NCI-H2171 treated with DMSO at 0.1 percent for 48 hours (cell line): Measurements from ENCODE around the gene RPTN.
"Not testable (repeated sequence)": the region's sequence is repeated elsewhere in the genome, so short reads cannot be mapped to it uniquely, and the experiment has no call there.

Experiments
- DNase-seq: peaks from one replicate; lab custom pipeline; 2025; lab: John Stamatoyannopoulos, UW

The RPTN gene

DNA sequence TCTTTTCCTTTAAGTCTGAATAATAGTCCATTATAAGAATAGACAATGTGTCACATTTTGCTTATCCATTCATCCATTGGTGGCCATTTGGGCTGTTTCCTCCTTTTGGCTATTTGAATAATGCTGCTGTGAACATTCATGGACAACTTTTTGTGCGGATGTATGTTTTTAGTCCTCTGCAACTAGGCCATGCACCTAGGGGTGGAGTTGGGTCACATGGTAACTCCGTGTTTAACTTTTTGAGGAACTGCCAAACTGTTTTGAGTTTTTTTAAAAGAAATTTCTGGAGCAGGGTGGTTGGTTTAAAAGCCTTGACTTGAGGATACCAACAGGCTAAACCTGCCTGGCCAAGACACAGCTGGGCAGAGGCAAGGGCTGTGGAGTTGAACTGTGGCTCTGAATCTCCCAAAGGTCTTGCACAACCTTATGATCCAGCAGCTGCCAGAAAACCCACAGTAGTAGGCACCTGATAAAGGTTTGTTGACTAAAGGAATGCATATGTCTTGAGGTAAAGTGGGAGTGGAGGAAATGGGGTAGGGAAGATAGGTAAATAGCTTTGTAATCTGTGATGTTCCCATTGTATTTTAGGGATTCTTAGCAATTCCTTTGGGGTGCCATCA lies 5.6 kb upstream of the RPTN start:
- DNase-seq = no peak

DNA sequence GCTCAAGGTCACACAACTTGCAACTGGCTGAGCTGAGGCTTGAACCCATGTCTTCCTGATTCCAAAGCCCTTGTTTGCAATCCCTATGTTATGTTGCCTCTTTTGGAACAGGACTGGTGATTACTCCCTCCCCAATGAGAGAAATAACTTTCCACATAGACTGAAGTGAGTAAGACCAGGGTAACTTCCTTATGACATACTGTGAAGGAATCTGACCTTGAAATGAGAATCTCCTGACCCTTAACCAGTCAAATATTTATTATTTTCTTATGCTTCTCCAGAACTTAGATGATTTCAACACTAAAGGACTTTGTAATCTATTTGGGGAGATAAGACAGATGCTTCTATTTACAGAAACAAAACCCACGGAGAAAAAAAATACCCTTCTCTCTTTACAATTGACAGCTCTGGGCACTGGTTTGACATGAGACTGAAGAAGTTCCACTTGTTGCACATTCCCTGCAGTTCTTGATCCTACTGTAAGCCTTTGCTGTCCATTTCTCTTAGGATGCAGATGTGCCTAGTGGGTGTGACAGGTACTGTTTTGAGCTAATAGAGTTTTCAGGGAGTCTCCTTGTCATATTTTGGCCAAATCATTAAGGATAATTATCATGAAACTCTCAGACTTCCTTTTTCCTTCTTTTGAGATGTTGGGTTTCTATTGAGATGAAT lies 3.9 kb upstream of the RPTN start:
- no peak for DNase-seq

DNA sequence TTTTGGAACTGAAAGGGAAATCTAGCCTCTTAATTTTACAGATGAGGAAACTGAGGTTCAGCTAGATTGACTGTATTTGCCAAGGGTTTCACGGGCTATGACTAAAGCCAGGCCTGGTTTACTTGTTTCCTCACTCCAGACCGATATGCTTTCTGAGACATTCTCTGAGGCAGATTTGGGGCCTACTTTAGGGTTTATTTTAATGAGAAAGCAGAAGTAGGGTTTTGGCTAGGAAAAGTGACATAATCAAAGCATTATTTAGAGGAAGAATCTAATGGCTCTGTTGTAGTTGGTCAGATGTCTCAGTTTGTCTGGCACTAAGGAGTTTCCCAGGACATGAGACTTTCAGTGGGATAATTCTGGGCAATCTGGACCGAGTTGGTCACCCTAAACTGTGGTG lies 1.5 kb upstream of the RPTN start:
- DNase-seq = no peak

DNA sequence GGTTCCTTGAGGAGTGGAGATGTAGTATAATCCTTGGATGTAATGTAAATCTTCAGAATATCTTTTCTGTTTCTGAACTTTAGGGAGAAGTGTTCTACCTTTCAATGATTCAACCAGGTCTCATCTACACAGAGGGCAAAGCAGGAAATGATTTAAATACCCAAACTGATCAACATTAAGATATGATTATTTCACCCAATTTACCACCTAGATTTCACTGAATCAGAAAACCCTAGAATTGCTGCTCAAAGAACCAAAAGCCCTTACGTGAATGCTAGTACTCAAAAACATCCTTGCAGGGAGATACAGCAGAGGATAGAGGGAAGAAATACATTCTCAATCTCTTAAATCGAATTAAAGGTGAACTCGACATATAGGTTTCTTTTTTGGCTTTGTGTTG lies 5.0 kb downstream of the RPTN start:
- DNase-seq = no peak

DNA sequence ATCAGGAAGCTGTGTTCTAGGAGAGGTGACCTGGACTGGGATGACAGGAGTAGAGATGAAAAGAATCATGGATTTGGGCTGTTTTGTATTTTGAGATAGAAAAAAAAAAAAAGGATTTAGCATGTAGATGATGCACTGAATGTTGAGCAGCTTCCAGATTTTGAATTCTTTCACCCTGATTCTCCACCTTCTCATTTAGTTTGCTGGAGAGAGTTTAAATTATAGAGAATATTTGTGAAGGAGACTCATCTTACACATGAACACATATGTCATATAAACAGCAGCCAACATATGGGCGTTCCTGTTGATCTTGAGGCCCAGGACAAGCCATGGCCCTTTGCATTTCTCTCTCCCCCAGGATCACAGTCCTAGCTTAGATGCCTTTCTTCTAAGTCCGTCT lies 7.4 kb downstream of the RPTN start:
- DNase-seq = no peak

DNA sequence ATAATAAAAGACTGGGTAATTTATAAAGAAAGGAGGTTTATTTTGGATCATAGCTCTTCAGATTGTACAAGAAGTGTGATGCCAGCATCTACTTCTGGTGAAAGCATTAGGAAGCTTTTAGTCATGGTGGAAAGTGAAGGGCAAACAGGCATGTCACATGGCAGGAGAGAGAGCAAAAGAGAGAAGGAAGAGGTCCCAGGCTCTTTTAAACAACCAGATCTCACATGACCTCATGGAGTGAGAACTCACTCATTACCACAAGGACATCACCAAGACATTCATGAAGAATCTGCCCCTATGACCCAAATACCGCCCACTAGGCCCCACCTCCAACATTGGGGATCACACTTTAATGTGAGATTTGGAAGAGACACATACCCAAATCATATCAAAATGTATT lies 10.0 kb downstream of the RPTN start:
- no peak for DNase-seq

DNA sequence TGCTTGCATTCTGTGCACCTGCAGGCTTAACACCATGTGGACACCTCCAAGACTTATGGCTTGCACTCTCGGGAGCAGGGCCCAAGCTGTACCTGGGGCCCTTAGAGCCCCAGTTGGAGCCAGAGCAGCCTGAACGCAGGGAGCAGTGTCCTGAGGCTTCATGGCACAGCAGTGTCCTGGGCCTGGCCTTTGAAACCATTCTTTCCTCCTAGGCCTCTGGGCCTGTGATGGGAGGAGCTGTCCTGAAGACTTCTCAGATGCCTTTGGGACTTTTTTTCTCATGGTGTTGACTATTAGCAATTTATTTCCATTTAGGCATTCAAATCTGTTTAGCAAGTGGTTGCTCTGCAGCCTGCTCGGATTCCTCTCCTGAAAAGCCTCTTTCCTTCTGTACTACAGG lies 11.0 kb downstream of the RPTN start:
- no peak for DNase-seq

DNA sequence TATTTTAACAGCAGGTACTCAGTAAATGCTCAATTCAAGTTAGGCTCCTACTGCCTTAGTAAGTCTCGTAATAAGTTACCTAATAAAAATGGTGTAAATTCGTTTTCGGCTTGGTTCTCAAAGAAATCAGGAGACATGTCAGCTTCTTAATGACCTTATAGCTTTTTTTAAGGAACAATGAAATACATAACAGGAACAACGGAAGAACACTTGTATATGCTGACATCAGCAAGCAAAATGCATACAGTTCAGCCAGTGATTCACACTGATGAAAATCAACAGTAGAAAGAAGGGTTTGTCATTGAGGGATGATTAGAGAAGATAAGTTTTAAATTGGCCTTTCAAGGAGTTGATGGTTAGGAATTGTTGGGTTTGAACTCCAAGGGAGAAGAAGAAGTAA lies 13.3 kb downstream of the RPTN start:
- no peak for DNase-seq

DNA sequence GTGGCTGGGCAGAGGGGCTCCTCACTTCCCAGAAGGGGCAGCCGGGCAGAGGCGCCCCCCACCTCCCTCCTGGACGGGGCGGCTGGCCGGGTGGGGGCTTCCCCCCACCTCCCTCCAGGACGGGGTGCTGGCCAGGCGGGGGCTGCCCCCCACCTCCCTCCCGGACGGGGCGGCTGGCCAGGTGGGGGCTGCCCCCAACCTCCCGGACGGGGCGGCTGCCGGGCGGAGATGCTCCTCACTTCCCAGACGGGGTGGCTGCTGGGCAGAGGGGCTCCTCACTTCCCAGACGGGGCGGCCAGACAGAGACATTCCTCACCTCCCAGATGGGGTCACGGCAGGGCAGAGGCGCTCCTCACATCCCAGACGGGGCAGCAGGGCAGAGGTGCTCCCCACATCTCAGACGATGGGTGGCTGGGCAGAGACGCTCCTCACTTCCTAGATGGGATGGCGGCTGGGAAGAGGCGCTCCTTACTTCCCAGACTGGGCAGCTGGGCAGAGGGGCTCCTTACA lies 14.3 kb downstream of the RPTN start:
- not testable (repeated sequence) for DNase-seq

DNA sequence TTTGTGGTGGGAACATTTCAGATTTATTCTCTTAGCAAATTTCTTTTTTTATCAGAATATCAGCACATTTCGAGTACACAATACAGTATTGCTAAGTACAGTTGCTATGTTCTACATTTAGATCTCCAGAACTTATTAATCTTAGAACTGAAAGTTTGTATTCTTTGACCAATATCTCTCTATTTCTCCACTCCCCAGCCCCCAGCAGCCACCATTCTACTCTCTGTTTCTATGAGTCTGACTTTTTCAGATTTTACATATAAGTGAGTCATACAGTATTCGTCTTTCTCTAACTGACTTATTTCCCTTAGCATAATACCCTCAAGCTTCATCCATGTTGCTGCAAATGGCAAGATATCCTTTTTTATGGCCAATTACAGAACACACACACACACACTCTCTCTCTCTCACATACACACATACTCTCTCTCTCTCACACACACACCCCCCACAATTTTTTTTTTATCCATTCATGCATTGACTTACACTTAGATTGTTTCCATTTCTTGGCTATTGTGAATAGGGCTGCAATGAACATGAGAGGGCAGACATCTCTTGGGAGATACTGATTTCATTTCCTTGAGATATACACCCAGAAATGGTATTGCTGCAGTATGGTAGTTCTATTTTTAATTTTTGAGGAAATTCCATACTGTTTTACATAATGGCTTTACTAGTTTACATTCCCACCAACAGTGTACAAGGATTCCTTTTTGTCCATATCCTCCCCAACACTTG lies 15.7 kb downstream of the RPTN start:
- DNase-seq = no peak

DNA sequence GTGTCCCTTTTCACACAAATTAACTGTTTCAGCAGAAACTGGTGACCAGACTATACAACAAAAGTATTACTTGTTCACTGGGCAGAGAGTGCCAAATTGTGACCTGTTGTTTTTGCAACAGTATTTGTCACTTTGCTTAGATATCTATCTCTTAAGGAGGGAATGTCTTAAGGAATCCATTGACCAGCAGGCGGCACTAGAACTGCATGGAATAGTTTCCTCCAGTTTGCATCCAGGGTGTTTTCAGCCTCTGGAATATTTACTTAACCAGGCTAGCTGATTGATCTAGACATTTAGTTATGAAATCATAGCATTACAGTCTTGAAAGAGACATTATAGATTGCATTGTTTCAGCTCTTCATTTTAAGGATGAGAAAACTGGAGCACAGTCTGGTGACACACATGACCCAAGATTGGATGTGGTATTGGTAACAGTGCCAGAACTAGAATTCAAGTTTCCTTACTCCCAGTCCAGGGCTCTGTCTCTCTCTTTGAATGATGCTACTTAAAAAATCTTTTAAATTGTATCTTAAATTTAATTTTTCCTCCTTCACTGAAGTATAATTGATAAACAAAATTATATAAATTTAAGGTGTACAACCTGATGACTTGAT lies 16.9 kb downstream of the RPTN start:
- peak; percentile 51 for DNase-seq

DNA sequence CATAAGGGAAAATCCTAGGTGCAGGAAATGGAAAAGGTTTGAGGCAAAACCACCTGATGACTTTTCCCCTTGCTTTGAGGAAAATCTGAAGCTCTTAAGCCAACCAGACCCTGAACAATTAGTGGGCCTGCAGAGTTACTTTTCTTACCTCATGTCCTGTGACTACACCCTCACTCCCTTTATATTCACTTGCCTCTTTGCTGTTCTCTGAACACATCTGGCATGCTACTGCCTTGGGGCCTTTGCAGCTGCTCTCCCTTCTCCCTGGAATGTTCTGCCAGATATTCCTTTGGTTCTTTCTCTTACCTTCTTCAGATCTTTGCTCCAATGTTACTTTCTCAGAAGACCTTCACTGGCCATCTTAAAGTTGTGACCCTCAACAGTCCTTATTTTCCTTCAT lies 21.8 kb downstream of the RPTN start:
- no peak for DNase-seq

DNA sequence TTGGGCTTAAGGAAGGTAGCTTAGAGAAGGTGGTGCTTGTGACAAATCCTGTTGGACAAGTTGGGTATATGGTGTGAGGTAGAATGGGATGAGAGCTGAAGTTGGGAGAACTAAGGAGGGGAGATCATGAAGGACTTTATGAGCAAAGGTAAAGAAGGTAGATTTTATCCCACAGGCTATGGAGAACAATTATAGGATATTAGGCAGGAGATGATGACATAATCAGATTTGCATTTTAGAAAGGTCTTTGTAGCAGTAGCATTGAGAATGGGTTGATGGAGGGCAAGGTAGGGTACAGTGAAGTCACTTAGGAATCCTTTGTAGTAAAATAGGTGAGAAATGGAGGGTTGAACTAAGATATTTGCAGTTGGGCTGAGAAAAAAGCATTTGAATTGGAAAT lies 28.8 kb downstream of the RPTN start:
- DNase-seq = no peak

DNA sequence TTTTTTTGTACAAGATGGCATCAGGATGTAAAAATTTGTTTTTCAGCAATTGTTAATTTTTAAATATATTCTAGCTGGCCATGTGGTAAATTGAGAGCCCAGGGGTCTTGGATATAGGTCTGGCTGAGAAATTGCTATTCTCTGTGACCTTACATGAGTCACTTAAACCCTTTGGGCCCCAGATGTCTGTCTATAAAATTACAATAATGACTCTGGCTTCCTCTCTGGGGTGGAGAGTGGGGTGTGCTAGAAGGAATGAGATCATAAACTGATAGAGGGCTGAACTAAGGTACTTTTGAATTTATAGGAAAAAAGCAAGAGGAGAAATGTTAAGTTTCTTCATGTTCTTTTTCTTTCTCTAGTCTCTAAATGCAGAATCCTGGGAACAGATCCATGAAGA lies 31.4 kb downstream of the RPTN start:
- no peak for DNase-seq

DNA sequence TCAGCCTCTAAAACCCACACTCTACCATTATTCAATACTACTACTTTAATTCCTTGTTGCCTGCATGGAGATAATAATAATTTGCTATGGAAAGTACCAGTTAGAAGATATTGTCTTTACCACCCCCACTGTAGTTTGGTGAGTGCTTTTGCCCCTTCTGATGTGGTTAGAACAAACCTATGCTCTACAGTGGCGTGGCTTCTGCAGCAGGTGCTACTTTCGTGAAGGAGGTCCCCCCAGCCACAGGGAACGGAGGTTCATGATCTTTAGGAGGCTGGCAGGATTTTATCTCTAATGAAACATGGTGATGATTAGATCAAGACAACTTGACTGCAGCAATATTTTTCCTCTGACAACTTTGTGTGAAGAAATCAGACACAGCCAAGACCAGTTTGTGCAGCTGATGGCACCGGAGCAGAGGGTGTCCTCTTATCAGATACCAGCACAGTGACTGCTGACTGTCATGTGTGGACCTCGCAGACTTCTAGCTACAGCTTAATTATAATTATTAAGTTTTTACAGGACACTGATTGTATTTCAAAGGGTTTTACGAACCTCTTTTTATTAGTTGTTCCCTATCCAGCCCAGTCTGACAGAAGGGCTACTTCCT lies 33.1 kb downstream of the RPTN start:
- DNase-seq = no peak

DNA sequence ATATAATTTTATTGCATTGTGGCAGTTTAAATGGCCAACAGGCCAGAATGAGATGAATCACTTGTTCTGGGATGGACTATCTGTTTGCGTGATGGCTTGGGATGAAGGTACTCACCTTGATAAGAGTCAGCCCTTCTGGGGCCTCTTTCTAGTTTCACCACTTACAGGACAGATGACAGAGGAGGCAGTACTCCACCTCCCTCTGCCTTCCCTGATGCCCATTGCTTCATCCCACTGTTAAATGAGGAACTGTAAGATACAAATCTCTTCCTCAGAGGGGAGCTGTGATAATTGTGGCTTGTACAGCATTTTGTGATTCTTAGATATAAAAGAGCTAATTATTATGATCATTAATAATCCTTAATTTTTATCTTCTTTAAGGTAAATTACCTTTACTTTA lies 40.1 kb downstream of the RPTN start:
- no peak for DNase-seq

DNA sequence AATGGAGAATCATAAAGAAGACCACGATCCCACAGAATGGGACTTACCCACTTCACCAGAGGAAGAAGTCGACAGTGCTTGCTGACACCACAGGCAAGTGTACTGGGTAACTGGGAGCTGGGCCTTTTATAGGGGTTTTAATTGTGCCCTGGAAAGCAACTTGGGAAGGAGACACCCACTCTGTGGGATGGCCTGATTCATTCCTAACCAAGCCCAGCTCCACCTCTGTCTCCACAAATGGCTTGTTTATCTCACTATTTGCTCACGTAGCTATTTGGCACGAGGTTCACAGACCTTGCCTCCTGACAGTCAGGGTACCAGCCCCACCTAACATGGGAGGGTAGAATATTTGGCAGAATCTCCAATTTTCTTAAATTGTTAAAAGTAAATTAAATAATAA lies 43.7 kb downstream of the RPTN start, which contains the start of gene TCHH:
TSS of gene TCHH (minus strand) at position 101 of the 400 bp plus-strand sequence. CDS start 1,364 bp downstream, outside the sequence.
- no peak for DNase-seq

DNA sequence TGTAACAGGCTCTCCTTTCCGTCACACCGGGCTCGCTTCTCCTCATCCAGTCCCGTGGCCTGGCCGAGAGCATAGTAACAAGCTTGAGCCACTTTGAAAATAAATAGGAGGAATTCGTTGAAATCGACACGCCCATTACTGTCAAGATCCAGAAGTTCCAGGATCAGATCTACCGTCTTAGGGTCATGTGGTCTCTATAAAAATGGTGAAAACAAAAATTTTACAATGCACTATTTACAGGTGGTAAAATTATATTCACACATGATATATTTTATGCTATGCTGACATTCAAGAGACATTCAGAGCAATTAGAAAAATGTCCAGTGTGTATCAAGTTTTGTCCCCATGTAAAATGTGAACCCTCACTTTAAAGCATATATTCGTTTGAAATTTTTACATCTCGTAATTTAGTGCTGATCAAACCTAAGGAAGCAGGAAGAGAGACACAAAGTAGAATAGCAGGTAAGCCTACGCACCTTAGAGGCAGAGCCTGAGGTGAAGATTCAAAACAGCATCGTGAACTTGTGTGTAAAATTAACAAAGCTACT lies 46.1 kb downstream of the RPTN start:
- DNase-seq = no peak

DNA sequence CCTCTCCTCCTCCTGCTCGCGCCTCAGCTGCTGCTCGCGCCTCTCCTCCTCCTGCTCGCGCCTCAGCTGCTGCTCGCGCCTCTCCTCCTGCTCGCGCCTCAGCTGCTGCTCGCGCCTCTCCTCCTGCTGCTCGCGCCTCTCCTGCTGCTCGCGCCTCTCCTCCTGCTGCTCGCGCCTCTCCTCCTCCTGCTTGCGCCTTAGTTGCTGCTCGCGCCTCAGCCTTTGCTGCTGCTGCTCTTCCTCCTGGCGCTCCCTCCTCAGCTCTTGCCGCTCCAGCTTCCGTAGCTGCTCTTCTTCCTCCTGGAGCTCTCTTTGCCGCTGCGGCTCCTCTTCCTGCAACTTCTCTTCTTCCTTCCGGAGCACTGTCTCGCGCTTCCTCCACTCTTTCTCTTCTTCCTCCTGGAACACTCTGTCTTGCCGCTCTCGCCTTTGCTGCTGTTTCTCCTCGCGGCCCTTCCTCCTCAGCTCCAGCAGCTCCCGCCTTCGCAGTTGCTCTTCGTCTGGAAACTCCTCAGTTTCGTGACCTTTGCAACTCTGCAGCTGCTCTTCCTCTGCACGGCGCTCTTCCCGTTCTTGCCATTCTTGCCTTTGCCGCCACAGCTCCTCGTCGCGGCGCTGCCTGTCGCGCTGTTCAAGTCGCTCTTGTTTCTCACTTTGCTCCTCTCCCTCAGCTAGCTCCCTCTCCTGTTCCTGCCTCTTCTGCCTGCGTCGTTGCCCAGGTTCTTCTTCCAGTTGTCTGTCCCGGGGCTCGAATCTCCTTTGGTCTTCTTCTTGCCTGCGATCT lies 46.7 kb downstream of the RPTN start:
- peak; percentile 68 for DNase-seq

DNA sequence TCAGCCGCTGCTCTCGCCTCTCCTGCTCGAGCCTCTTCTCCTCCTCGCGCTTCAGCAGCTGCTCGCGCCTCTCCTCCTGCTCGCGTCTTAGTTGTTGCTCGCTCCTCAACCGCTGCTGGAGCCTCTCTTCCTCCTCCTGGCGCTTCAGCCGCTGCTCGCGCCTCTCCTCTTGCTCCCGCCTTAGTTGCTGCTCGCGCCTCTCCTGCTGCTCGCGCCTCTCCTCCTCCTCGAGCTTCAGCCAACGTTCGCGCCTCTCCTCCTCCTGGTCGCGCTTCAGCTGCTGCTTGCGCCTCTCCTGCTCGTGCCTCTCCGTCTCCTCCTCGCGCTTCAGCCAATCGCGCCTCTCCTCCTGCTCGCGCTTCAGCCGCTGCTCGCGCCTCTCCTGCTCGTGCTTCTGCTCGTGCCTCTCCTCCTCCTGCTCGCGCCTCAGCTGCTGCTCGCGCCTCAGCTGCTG lies 47.5 kb downstream of the RPTN start:
- peak; percentile 84 for DNase-seq
